Keratinocyte (primary cell): ENCODE results near the gene SLC44A5. TPM values are rescaled to one million over a fixed set of nuclear protein-coding genes. Genes with fewer than 3 reads are reported as not detected.

Source experiments
- DNase-seq: peaks from one replicate; pipeline ENCODE4 v3.0.0-alpha.2; 2011; ENCODE audit warnings: low read depth, missing footprints, low spot score
- FAIRE-seq: peaks from 2 replicates; lab custom pipeline; 2011; peaks lifted over from hg19 to GRCh38; lab: Jason Lieb, UNC
- H2AFZ ChIP-seq: 2 replicates; pipeline ENCODE4 v1.6.0; 2012; ENCODE audit warnings: low read length, control low read depth, inconsistent platforms; ENCODE audit not compliant: control insufficient read depth
- H3K27ac ChIP-seq: 2 replicates; pipeline ENCODE4 v1.5.1; 2011; ENCODE audit warnings: low read length; ENCODE audit not compliant: control insufficient read depth, insufficient read depth
- H3K27me3 ChIP-seq: 3 replicates; pipeline ENCODE4 v1.6.0; 2011; ENCODE audit warnings: low read length; ENCODE audit not compliant: control insufficient read depth, insufficient read depth; ENCODE audit errors: extremely low read depth
- H3K36me3 ChIP-seq, 2 experiments: 2 replicates in 1 of 2; 3 replicates in 1 of 2; pipeline ENCODE4 v1.5.1; 2011; ENCODE audit warnings: low read length in 2 of 2, mild to moderate bottlenecking in 1 of 2; ENCODE audit not compliant: control insufficient read depth in 2 of 2, insufficient read depth in 2 of 2; ENCODE audit errors: extremely low read depth in 1 of 2
- H3K4me1 ChIP-seq: 3 replicates; pipeline ENCODE4 v1.5.1; 2011; ENCODE audit warnings: low read length; ENCODE audit not compliant: control insufficient read depth, insufficient read depth; ENCODE audit errors: extremely low read depth
- H3K4me2 ChIP-seq: 3 replicates; pipeline ENCODE4 v1.6.0; 2011; ENCODE audit warnings: low read depth, low read length; ENCODE audit not compliant: control insufficient read depth, insufficient read depth; ENCODE audit errors: extremely low read depth
- H3K4me3 ChIP-seq, 3 experiments: fragments of 200-600 bp in 1 of 3; sonication (generic) in 1 of 3; 2 replicates in 2 of 3; 3 replicates in 1 of 3; pipeline ENCODE4 v1.5.1; 2011 to 2016; ENCODE audit warnings: low read length in 3 of 3, mild to moderate bottlenecking in 3 of 3, control low read depth in 2 of 3, inconsistent platforms in 1 of 3, low read depth in 1 of 3, mixed read lengths in 1 of 3, mixed run types in 1 of 3, moderate library complexity in 1 of 3; ENCODE audit not compliant: control insufficient read depth in 2 of 3, insufficient read depth in 2 of 3; ENCODE audit errors: extremely low read depth in 1 of 3
- H3K79me2 ChIP-seq: 2 replicates; pipeline ENCODE4 v1.6.0; 2012; ENCODE audit warnings: low read length; ENCODE audit not compliant: control insufficient read depth, insufficient read depth
- H3K9ac ChIP-seq: 3 replicates; pipeline ENCODE4 v1.6.0; 2011; ENCODE audit warnings: low read length; ENCODE audit not compliant: control insufficient read depth, insufficient read depth; ENCODE audit errors: extremely low read depth
- H3K9me1 ChIP-seq: 3 replicates; pipeline ENCODE4 v1.6.0; 2011; ENCODE audit warnings: low read length; ENCODE audit not compliant: control insufficient read depth, insufficient read depth; ENCODE audit errors: extremely low read depth
- H3K9me3 ChIP-seq: 2 replicates; pipeline ENCODE4 v1.5.1; 2012; ENCODE audit warnings: low read depth, low read length; ENCODE audit not compliant: control insufficient read depth
- H4K20me1 ChIP-seq: 3 replicates; pipeline ENCODE4 v1.6.0; 2011; ENCODE audit warnings: low read length; ENCODE audit not compliant: control insufficient read depth, insufficient read depth; ENCODE audit errors: extremely low read depth
- CTCF ChIP-seq, 3 experiments: IDR thresholded peaks in 1 of 3; conservative IDR thresholded peaks in 1 of 3; optimal IDR thresholded peaks in 1 of 3; 2 replicates in 2 of 3; 3 replicates in 1 of 3; pipeline versions ENCODE3 to v1.5.1; 2011; ENCODE audit warnings: low read length in 3 of 3, mild to moderate bottlenecking in 3 of 3, moderate library complexity in 2 of 3, control low read depth in 1 of 3, inconsistent platforms in 1 of 3; ENCODE audit not compliant: insufficient read depth in 2 of 3; ENCODE audit errors: extremely low read depth in 1 of 3
- EZH2 ChIP-seq: IDR thresholded peaks from one replicate; pipeline ENCODE4 v1.6.1; 2012; ENCODE audit warnings: inconsistent platforms, mild to moderate bottlenecking, low read length, moderate library complexity
- dilution Hi-C: fragments of 300-500 bp; cut with MboI; formaldehyde crosslinking; loops from one replicate; pipeline ENCODE4 v1.7.0; 2020; ENCODE audit warnings: low sequenced_read_pairs; ENCODE audit not compliant: extremely low pct_ligation_motif_present
- polyA plus RNA-seq, 5 experiments: library from polyadenylated mRNA; depleted of rRNA in 3 of 5; stranded (reverse) in 3 of 5; stranded (forward) in 1 of 5; unstranded in 1 of 5; fragments of >200 nt; gene quantifications; 1 replicate in 1 of 5; 2 replicates in 3 of 5; 3 replicates in 1 of 5; pipeline versions ENCODE4 v1.2.1 to v1.2.3, GENCODE V29; 2011 to 2012; ENCODE audit warnings: missing spikeins in 2 of 5, low read depth in 1 of 5, low replicate concordance in 1 of 5

SLC44A5 gene
- polyA plus RNA-seq, 1 donor (not counting 4 experiments of a cell fraction or from before 2014, with no cell fraction given), result 0.72 TPM

- no peak for DNase-seq
- H3K9me3 ChIP-seq, result no peaks in the 10 kb centered on the region
- H3K9me1 ChIP-seq, result no peaks in the 10 kb centered on the region
- dilution Hi-C loops, result no loop called here
- H3K79me2 ChIP-seq, result no peaks in the 10 kb centered on the region
- no peak for FAIRE-seq
- no peak overlapping the region for H3K9ac ChIP-seq
- no peak overlapping the region for H2AFZ ChIP-seq
- H3K4me2 ChIP-seq, result no peak overlapping the region
- H3K4me1 ChIP-seq, result no peaks in the 10 kb centered on the region
- TF ChIP-seq EZH2 (no peak), CTCF (optimal IDR thresholded peaks at IDR 0.05 in 1 of 3, IDR thresholded peaks at IDR 0.05 in 1 of 3, conservative IDR thresholded peaks at IDR 0.05 in 1 of 3; ENCODE audit: extremely low read depth in 1 of 3, insufficient read depth in 2 of 3, low read length in 3 of 3) (no peak)
- no peak overlapping the region for H3K4me3 ChIP-seq
- no peaks in the 10 kb centered on the region for H3K36me3 ChIP-seq
- no peak overlapping the region for H3K27ac ChIP-seq
- no peaks in the 10 kb centered on the region for H4K20me1 ChIP-seq
- no peaks in the 10 kb centered on the region for H3K27me3 ChIP-seq
Observed at GRCh38 chr1:75293270-75293669, 317.6 kb downstream of the SLC44A5 start.

DNA sequence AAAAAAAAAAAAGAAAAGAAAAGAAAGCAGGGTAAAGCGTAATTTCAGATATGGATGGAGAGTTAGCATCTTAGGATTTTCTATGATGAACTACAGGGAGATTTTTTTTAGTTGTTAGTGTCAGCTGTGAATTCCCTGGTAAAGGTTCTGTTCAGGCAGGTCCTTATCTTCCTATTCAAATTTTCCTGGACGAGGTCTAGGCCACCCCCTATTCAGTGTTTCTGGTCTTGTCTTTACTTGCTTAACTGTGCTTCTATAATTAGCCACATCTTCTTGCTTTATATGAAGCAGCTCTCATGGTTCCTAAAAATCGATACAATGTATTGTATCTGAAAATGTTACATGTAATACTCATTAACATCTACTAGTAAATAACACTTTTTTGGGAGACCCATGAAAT is 318.9 kb downstream of the SLC44A5 start:
- Histone ChIP-seq H3K79me2 (no peaks in the 10 kb centered on the region), H3K36me3 (no peaks in the 10 kb centered on the region), H3K9me3 (no peaks in the 10 kb centered on the region), H3K9me1 (no peaks in the 10 kb centered on the region), H4K20me1 (no peaks in the 10 kb centered on the region), H3K9ac (no peak overlapping the region), H3K27ac (no peak overlapping the region), H3K4me1 (no peaks in the 10 kb centered on the region), H2AFZ (no peak overlapping the region), H3K4me2 (no peak overlapping the region), H3K4me3 (no peak overlapping the region), H3K27me3 (no peaks in the 10 kb centered on the region)
- dilution Hi-C loops, result no loop called here
- TF ChIP-seq EZH2 (no peak), CTCF (optimal IDR thresholded peaks at IDR 0.05 in 1 of 3, IDR thresholded peaks at IDR 0.05 in 1 of 3, conservative IDR thresholded peaks at IDR 0.05 in 1 of 3; ENCODE audit: extremely low read depth in 1 of 3, insufficient read depth in 2 of 3, low read length in 3 of 3) (no peak)
- DNase-seq, result no peak
- no peak for FAIRE-seq
